Thyroid gland (tissue), 4 donors: Measurements from ENCODE around the gene DTNBP1. TPM values are rescaled to one million over a fixed set of nuclear protein-coding genes. Genes with fewer than 3 reads are reported as not detected.
"Not testable (repeated sequence)": the region's sequence is repeated elsewhere in the genome, so short reads cannot be mapped to it uniquely, and the experiment has no call there.

Experiments
- DNase-seq, 2 donors: peaks; one replicate each; pipeline ENCODE4 v3.0.0-alpha.2; 2019
- H3K27ac ChIP-seq, 3 donors: fragments of 200-600 bp; sonication (generic); 1 replicate in 2 of 3; 2 replicates in 1 of 3; pipeline ENCODE4 v1.5.1; 2016 to 2019; ENCODE audit warnings: mild to moderate bottlenecking in 1 of 3, moderate library complexity in 1 of 3
- H3K27me3 ChIP-seq: fragments of 200-600 bp; sonication (generic); one replicate; pipeline ENCODE4 v1.5.1; 2019
- H3K36me3 ChIP-seq, 2 donors: fragments of 200-600 bp; sonication (generic); one replicate each; pipeline ENCODE4 v1.5.1; 2016 to 2019
- H3K4me1 ChIP-seq, 2 donors: fragments of 200-600 bp; sonication (generic); one replicate each; pipeline ENCODE4 v1.5.1; 2017 to 2019
- H3K4me3 ChIP-seq, 3 donors: fragments of 200-600 bp; sonication (generic); replicated peaks in 1 of 3; 1 replicate in 2 of 3; 2 replicates in 1 of 3; pipeline ENCODE4 v1.5.1; 2016; ENCODE audit warnings: mild to moderate bottlenecking in 1 of 3
- H3K9me3 ChIP-seq: fragments of 200-600 bp; sonication (generic); one replicate; pipeline ENCODE4 v1.5.1; 2017
- CTCF ChIP-seq, 6 experiments: fragments of 200-600 bp in 3 of 6; fragments of 450-650 bp in 3 of 6; sonication (generic) in 3 of 6; IDR thresholded peaks; one replicate each; pipeline ENCODE4 v1.5.1; 2016 to 2019; ENCODE audit warnings: antibody characterized with exemption in 6 of 6, mild to moderate bottlenecking in 2 of 6, inconsistent platforms in 1 of 6, moderate library complexity in 1 of 6
- POLR2A ChIP-seq, 2 donors: fragments of 450-650 bp; IDR thresholded peaks; one replicate each; pipeline ENCODE4 v1.6.1; 2017; ENCODE audit warnings: antibody characterized with exemption in 2 of 2, mild to moderate bottlenecking in 2 of 2, moderate library complexity in 1 of 2
- WGBS, 2 donors: methylation state at CpG; one replicate each; pipeline ENCODE4 v1.1.5; 2017; 5-methylcytosine and 5-hydroxymethylcytosine counted together
- intact Hi-C: fragments of 100-400 bp; cut with DNase I; formaldehyde crosslinking; loops from one replicate; pipeline ENCODE4 v1.15.1; 2023
- total RNA-seq, 4 donors: library from RNA; depleted of rRNA; stranded (reverse); fragments of >200 nt; gene quantifications; one replicate each; pipeline ENCODE4 v1.2.3, GENCODE V29; 2016

The DTNBP1 gene
- total RNA-seq, 4 donors from 2014 or later = 10.3 to 19.2 (median 12.2) TPM

GRCh38 chr6:15654250-15654649, 8.6 kb downstream of the DTNBP1 start:
- no peak overlapping the region for H3K4me3 ChIP-seq
- H3K27me3 ChIP-seq = no peaks in the 10 kb centered on the region
- DNase-seq = no peak
- H3K4me1 ChIP-seq = no peaks in the 10 kb centered on the region
- TF ChIP-seq POLR2A (IDR thresholded peaks at IDR 0.05) (no peak), CTCF (IDR thresholded peaks at IDR 0.05) (no peak)
- H3K36me3 ChIP-seq = no peaks in the 10 kb centered on the region
- H3K9me3 ChIP-seq = no peaks in the 10 kb centered on the region
- 80 to 82% methylated on average over 4 of the region's 4 CpGs for WGBS, 2 donors
- no peak overlapping the region for H3K27ac ChIP-seq
- intact Hi-C loops = no loop called here

- no peaks in the 10 kb centered on the region for H3K9me3 ChIP-seq
- no peak overlapping the region for H3K4me3 ChIP-seq
- H3K36me3 ChIP-seq = no peaks in the 10 kb centered on the region
- intact Hi-C loops = no loop called here
- TF ChIP-seq CTCF (IDR thresholded peaks at IDR 0.05) (no peak), POLR2A (IDR thresholded peaks at IDR 0.05) (no peak)
- H3K27me3 ChIP-seq = no peaks in the 10 kb centered on the region
- no peak for DNase-seq
- no peak overlapping the region for H3K27ac ChIP-seq
- no peaks in the 10 kb centered on the region for H3K4me1 ChIP-seq
These were observed 9.2 kb downstream of the DTNBP1 start for GRCh38 chr6:15653581-15653980.

- WGBS, 2 donors = 88% methylated on average over 7 of the region's 7 CpGs
- not testable (repeated sequence) for H3K36me3 ChIP-seq, H3K4me1 ChIP-seq
These were observed 12.7 kb downstream of the DTNBP1 start for GRCh38 chr6:15650004-15650559.

GRCh38 chr6:15644904-15645303, 17.9 kb downstream of the DTNBP1 start:
- WGBS, 2 donors = 94 to 100% methylated on average over 1 of the region's 1 CpG
- no peak overlapping the region for H3K27ac ChIP-seq
- no peak for TF ChIP-seq CTCF (IDR thresholded peaks at IDR 0.05)
- TF ChIP-seq POLR2A (IDR thresholded peaks at IDR 0.05) = no peak
- H3K36me3 ChIP-seq = no peaks in the 10 kb centered on the region
- H3K27me3 ChIP-seq = no peaks in the 10 kb centered on the region
- intact Hi-C loops = no loop called here
- no peaks in the 10 kb centered on the region for H3K4me1 ChIP-seq
- DNase-seq = no peak
- no peak overlapping the region for H3K4me3 ChIP-seq
- no peaks in the 10 kb centered on the region for H3K9me3 ChIP-seq

More at GRCh38 chr6:15650004-15650559, 12.7 kb downstream of the DTNBP1 start:
- H3K4me3 ChIP-seq, H3K9me3 ChIP-seq, DNase-seq, H3K27ac ChIP-seq, intact Hi-C loops, H3K27me3 ChIP-seq: not testable (repeated sequence)

GRCh38 chr6:15643542-15643941, 19.3 kb downstream of the DTNBP1 start:
- Histone ChIP-seq H3K9me3 (no peaks in the 10 kb centered on the region), H3K27ac (no peak overlapping the region), H3K36me3 (no peaks in the 10 kb centered on the region), H3K27me3 (no peaks in the 10 kb centered on the region), H3K4me1 (no peaks in the 10 kb centered on the region), H3K4me3 (no peak overlapping the region)
- DNase-seq = no peak
- WGBS, 2 donors = 93% methylated on average over 2 of the region's 2 CpGs
- TF ChIP-seq CTCF (IDR thresholded peaks at IDR 0.05) = no peak
- no peak for TF ChIP-seq POLR2A (IDR thresholded peaks at IDR 0.05)
- intact Hi-C loops = no loop called here

GRCh38 chr6:15642276-15642675, 20.6 kb downstream of the DTNBP1 start:
- H3K27ac ChIP-seq = no peak overlapping the region
- H3K36me3 ChIP-seq = no peaks in the 10 kb centered on the region
- no peaks in the 10 kb centered on the region for H3K4me1 ChIP-seq
- DNase-seq = no peak
- 71 to 77% methylated on average over 4 of the region's 4 CpGs for WGBS, 2 donors
- no peak overlapping the region for H3K4me3 ChIP-seq
- intact Hi-C loops = no loop called here
- H3K27me3 ChIP-seq = no peaks in the 10 kb centered on the region
- no peak for TF ChIP-seq CTCF (IDR thresholded peaks at IDR 0.05)
- H3K9me3 ChIP-seq = no peaks in the 10 kb centered on the region
